Superior temporal gyrus (tissue), 1 donor: ENCODE results near the gene DRC7.
"Not testable (repeated sequence)": the region's sequence is repeated elsewhere in the genome, so short reads cannot be mapped to it uniquely, and the experiment has no call there.

ENCODE experiments used
- DNase-seq: peaks from one replicate; pipeline ENCODE4 v3.0.0-alpha.2; 2016; ENCODE audit errors: extremely low spot score

DRC7 gene

GRCh38 chr16:57734308-57734924 is 39.8 kb downstream of the DRC7 start:
- DNase-seq = no peak

DNA sequence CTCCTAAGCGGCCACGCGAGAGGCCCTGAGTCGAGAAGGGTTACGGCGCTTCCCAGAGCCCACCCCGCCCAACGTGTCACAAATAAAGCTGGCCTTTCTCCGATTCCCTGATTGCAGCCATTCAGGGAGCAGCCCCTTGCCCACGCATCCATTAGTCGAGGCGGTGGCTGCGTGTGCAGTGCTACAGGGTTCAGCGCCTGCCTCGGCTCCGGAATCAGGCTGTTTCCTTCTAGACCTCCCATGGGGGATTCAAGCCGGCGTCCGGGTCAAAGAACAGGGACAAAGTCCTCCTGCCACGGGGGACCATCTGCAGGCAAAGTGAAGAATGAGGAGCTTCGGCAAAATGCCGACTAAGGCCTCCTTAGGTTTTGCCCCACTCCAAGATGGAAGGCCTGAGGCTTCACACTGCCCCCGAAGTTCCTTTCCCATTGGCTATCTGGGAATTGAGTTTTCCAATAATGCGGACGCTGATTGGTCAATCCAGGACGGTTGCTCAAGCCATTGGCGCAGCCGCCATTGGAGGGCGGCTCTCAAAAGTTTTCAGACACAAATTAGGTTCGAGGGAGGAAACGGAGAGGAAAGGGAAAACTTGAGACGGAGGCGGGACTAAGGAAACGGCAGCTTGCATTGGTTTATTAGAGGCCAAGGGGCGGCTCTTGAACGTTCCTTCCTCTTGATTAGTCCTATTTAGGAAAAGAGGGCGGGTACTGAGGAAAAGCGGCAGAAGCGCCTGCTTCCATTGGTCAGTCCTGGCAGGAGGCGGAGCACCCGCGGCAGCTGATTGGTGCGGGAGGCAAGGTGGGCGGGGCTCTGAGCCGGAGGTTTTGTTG is 40.5 kb downstream of the DRC7 start:
- DNase-seq = peak; percentile 100

DNA sequence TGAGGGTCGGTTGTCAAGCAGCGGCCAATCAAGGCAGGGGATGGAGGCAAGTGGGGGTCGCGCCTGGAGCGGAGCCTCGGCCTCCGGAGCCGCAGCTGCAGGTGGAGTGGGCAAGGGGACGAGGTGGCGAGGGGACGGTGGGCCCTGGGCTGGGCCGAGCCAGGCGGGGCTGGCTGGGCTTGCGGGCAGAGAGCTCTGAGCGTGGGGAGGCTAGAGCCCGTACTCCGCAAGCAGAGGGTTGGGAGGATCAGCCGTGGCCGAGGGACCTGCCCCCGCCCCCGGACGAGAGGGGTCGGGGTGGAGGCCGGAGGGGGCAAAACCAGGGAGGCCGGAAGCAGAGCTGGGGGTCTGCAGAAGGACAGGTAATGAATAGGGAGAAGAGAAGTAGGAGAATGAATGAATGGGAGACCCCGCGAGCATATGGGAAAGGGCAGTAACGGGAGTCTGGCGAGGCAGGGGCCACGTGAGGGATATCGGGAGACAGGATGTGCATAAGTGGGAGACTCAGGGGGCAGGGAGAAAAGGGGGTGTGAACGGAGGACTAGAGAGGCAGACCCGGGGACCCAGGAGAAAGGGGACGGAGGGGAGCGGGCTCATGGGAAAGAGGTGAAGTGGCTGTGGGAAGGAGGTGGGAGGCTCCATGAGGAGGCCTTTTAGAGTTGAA is 41.3 kb downstream of the DRC7 start, which contains the start of gene KATNB1:
KATNB1 (plus strand) TSS at position 16 of the 664 bp plus-strand sequence. CDS start 1,474 bp downstream, outside the sequence.
- no peak for DNase-seq

DNA sequence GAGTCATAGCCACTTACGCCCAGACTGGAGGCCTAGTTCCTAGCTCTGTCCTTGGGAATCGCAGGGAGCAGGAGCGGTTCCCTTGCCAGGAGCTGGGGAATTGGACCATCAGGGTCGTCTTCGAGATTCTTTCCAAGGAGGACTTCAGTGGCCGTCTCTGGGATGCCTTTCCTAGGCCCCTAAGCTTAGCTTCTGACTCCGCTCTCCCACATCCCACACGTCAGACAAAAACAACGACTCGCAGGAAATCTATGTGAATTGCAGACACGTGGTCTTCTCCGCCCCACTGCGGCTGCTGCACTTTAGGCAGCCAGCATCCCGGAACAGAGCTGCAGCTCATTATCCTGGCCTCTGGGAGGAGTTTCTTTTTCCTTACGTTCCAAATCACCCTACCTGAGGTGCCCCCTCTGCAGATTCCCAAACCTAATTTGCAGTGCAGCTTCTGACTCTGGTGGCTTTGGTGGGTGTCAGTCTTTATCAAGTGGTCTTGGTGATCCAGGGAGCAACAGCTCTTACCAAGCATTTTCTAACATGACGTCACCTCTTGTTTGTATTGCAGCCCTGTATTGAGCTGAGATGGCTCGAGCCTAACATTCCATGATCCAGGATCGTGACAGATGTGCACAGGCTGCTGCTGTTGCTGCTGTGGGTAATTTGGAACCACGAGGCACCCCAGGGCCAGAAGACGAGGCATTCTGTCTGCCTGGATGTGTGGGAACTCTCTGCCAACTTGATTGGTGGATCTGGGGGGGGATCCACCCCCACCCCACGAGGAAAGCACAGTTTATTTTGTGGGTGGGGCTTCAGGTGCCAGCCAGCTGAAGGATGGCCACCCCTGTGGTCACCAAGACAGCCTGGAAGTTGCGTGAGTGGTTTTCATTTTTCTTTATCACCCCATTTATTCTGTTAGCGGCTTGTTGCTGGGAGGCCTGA is 42.1 kb downstream of the DRC7 start:
- peak; percentile 68 for DNase-seq

DNA sequence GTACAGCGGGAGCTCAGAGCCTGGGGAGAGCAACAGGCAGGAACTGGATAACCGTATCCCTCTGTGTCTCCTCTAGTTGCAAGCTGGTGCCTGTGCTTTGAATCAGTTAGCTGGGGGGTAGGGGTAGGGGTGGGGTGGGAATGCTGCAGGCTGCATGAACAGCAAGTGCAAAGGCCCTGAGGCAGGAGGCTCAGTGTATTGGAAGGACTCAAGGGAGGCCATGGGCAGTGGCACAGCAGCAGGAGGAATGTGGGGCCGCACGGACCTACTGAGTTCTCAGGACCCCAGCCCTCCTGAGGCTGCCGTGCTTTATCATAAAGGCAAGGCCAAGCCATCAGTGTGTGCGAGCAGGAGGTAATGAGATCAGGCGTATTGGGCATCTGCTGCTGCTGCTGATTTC is 44.2 kb downstream of the DRC7 start:
- no peak for DNase-seq

DNA sequence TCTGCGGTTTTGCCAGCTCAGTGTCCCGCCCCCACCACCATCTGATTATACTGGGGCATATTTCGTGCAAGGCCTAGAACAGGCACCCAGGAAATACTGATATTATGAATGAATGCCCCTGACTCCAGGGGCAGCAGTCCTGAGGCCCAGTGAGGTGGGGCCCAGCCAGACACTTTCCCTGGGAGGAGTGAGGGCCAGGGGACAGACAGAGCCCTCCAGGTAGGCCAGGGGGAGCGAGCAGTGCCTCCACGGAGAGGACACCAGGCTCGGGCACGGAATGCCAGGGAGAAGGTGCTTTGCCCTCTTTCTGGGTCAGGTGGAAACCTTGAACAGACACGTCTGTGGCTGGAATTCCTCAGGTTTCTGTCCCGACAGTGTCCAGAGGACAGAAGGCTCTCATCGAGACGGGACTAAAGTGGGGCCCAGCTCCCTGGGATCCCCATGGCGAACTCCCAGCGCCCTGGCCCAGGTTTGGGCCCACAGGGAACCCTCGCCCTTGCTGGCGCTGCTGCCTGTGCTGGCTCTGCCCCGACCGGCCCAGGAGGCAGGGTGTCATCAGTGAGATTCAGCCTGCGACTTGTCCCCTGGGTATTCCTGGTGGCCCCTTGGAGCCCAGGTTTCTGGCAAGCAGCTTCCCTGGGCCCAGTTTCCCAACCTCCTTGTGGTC is 45.3 kb downstream of the DRC7 start:
- no peak for DNase-seq

DNA sequence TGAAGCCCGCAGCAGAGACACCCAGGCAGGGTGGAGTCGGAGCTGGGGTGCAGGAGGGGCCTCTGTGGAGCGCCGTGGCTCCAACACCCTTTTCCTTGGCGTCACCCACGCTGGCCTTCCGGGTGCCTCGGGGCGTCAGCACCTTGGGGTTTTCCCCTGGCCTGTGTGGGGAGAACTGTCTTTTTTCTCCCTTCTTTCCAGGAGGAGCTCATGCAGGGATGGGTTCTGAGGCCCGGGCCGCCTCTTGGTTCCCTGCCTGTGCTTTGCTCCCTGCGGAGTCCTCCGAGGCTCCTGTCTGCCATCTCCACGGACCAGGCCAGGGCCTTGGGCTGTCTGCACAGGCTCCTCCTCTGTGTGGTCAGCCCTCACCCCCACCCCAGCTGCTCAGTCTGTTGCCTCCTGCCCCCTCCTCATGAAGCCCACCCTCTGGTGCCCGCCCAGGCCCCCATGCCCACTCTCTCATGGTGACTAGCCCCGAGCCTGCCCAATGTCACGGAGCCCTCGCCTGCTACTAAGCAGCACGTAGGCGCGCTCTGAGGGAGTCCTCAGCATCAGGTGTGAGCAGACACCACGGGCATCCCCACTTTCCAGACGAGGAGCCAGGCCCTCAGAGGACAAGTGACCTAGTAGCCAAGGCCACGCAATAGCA is 45.9 kb downstream of the DRC7 start:
- no peak for DNase-seq

GRCh38 chr16:57741660-57742191 is 47.1 kb downstream of the DRC7 start:
- no peak for DNase-seq

- no peak for DNase-seq
Measured at GRCh38 chr16:57742543-57742942, 47.9 kb downstream of the DRC7 start.

- DNase-seq = no peak
Measured at GRCh38 chr16:57743458-57743857, 48.9 kb downstream of the DRC7 start.

DNA sequence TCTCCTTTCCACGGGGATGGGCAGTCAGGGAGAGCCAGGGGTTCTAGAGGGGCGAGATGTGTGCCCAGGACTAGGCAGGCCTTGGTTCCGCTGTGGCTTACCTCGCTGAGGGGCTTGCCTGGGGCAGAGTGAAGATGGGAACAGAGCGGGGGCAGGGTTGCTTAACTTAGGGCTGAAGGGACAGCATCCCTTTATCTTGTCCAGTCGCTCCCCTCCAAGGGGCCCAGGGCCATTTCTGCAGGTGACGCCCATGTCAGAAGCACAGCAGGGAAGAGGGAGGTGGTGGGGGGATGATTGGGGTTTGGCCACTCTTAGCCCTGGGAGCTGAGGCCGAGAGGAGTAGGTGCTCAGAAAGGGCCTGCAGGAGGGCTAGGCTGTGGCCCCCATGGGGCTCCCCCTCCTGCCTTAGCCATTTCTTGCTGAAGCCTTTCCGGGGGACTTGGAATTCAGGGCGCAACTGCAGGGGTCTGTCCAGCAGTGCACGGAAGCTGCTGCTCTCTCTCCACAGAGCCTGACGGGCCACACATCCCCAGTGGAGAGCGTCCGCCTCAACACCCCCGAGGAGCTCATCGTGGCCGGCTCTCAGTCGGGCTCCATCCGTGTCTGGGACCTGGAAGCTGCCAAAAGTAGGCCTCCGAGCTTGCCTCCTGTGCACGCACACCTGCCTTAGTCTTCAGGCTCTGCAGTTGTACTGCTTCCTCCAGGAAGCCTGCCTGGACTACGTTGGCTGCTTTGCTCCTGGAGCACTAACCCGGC is 49.5 kb downstream of the DRC7 start:
- no peak for DNase-seq

- DNase-seq = no peak
Measured at GRCh38 chr16:57744642-57744903, 50.0 kb downstream of the DRC7 start.

DNA sequence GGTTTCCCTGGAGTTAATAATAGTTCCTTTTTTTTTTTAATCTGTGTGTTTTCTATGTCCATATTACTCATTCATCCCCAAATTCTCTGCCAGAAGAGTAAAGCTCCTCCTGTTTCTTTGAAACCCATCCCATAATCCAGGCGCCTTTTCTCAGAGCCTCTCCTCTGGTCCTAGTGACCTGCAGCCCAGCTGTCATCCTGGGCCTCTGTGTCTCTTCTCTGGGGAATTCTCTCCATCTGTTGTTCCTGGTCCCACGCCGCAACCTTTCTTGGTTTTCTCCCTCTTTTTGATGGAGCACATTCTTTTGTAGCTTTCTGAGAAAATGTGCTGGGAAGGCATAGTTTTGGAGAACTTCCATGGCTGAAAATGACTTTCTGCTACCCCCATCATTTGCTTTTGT is 51.2 kb downstream of the DRC7 start:
- DNase-seq = no peak

DNA sequence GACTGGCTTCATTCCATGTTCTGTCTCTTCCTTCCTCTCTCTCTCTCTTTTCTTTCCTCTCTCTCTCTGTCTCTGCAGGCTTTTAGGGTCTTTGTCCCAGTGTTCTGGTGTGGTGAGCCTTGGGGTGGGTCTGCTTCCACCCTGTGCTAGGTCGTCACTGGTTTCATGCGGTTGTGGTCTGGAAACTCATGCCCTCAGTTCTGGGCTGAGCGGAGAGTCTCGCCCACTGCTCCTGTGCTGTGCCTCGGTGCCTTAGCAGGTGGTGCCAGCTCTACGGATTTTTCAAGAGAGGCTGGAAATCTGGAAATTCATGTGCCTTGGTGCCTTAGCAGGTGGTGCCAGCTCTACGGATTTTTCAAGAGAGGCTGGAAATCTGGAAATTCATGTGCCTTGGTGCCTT is 51.7 kb downstream of the DRC7 start:
- not testable (repeated sequence) for DNase-seq

DNA sequence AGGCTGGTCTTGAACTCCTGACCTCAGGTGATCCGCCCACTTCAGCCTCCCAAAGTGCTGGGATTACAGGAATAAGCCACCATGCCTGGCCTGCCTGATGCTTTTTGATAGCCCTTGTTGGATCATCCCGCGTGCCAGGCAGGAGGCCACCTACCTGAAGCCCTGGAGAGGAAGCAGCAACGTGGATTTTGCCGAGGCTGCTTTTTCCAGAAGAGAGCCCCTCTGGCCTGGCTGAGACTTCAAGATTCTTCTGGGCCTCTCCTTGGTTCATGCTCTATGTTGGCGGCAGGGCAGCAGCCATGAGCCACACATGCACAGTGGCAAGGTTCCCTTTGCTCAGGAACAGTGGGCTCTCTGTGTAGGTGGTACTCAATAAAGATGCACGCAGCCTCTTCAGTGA is 52.5 kb downstream of the DRC7 start:
- DNase-seq = no peak

GRCh38 chr16:57747496-57747895 is 52.9 kb downstream of the DRC7 start:
- no peak for DNase-seq

DNA sequence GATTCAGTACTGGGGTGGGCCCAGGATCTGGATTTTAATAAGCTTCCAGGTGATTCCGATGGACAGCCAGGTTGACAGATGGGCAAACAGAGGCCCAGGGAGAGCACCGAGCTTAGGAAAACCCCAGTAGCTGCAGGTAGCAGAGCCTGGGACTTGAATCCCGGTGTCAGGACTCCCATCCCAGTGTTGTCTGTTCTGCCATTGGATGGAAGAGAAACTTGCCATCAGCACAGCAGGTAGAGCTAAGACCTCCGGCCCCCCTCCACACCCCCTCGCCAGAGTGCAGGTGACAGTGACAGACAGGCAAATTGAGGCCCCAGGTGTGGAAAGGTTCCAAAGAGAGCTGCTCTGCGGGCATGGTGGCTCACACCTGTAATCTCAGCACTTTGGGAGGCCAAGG is 53.4 kb downstream of the DRC7 start:
- no peak for DNase-seq

GRCh38 chr16:57748596-57748995 is 54.0 kb downstream of the DRC7 start:
- DNase-seq = no peak

DNA sequence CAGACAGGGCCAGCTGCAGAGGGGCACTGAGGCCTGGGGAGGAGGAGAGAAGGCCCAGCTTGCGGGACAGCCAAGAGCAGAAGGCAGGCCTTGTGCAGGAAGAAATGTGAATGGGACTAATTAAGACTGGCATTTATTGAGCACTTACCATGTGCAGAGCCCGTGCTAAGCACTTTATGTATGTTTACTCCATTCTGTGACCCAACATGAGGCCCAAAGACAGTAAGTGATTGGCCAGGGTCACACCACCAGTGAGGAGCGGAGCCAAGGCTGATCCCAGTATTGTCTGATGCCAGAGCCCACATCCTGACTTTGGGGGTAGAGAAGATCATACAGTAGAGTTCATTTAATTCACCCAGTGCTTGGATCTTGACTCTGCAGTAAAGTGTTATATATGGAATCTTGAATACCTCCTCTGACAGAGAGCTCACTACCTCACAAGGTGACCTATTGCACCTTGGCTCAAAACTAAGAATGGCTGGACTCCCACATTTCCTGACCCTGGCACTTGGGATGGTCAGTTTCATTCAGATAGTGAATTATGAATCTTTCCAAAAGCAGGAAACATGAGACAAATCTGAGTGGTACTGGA is 54.6 kb downstream of the DRC7 start:
- DNase-seq = no peak
